ELR (cell line): ENCODE data around the gene LGALSL.

Experiments
- DNase-seq: peaks from one replicate; pipeline ENCODE4 v3.0.0-alpha.2; 2015; ENCODE audit warnings: low read depth

The LGALSL gene

DNA sequence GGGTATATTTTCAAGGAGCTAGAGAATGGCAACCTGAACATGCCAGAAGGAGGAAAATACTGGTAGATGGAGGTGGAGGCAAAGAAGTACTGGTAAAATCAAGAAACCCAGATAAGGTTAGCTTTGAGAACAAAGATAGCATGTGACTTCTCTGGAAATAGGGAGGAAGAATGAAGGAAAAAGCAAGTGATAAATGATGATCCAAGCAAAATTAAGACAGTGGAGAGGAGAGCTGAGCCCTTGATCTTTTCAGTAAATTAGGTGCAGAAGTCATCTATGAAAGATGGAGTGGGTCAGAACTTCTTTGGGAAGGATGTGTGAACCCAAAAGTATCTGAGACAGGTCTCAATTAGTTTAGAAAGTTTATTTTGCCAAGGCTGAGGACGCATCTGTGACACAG lies 44.5 kb downstream of the LGALSL start:
- no peak for DNase-seq

DNA sequence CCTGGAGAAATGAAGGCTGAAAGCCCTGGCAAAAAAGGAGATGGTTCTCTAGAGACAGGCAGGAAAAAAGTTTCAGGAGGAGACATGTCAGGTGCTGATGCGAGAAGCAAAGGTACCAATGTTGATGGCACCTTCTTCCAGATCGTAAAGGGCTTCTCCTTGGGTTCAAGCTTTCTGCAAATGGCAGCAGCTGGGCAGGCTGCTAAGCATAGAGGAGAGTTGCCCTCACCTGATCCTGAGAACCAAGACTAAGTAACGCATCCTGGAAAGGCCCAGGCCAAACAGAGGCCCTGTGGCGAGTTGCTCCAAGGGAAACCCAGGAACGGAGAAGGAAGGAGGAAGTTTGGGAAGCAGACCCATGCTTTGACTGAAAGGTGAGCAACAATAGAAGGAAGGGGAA lies 46.6 kb downstream of the LGALSL start:
- no peak for DNase-seq

DNA sequence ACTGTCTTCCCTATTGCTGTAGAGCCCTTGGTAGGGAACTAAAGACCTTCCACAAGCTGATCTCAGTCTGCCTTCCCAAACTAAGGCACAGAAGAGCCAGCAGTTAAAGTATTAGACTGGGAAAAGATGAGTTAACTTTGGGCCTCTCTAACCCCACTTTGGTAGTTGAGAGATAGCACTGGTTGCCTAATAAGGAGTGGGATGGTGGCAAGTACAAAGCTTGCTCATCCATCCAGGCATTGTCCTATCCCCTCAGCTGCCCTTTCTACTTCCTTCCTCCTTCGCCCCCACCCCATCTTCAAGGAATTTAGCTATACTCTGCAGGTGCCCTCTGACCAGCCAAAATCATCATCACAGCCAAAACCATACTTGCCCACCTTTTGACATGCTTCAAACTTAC lies 48.0 kb downstream of the LGALSL start:
- DNase-seq = no peak

GRCh38 chr2:64502860-64503259 lies 48.9 kb downstream of the LGALSL start:
- no peak for DNase-seq

GRCh38 chr2:64504774-64505720 lies 51.1 kb downstream of the LGALSL start:
- no peak for DNase-seq

- DNase-seq = no peak
These were observed 52.7 kb downstream of the LGALSL start for GRCh38 chr2:64506686-64507085.
